ENCODE results near the gene FBXO10.
A peak's percentile ranks its signal among the peaks of the same experiment; 100 is the strongest.
"Not testable (repeated sequence)": the region's sequence is repeated elsewhere in the genome, so short reads cannot be mapped to it uniquely, and the experiment has no call there.

The FBXO10 gene

GRCh38 chr9:37575921-37576721 lies at the start of gene FBXO10:
TSS of gene FBXO10 (minus strand) at chr9:37576380. CDS start at chr9:37541768, 34,612 bp downstream.
- peak; percentile 68 for DNase-seq (ENCODE audit: low spot score)

- no peak for DNase-seq (ENCODE audit: low spot score)
Measured at GRCh38 chr9:37625758-37626147, 49.6 kb upstream of the FBXO10 start.

GRCh38 chr9:37625036-37625757 lies 49.0 kb upstream of the FBXO10 start:
- no peak for DNase-seq (ENCODE audit: low spot score)

GRCh38 chr9:37624073-37624472 lies 47.9 kb upstream of the FBXO10 start:
- no peak for DNase-seq (ENCODE audit: low spot score)

GRCh38 chr9:37623267-37623666 lies 47.1 kb upstream of the FBXO10 start:
- DNase-seq (ENCODE audit: low spot score): no peak

GRCh38 chr9:37622462-37622861 lies 46.3 kb upstream of the FBXO10 start:
- DNase-seq (ENCODE audit: low spot score): no peak

- DNase-seq (ENCODE audit: low spot score): no peak
Measured at GRCh38 chr9:37621273-37622121, 45.3 kb upstream of the FBXO10 start.

- no peak for DNase-seq (ENCODE audit: low spot score)
Measured at GRCh38 chr9:37620396-37620795, 44.2 kb upstream of the FBXO10 start.

- no peak for DNase-seq (ENCODE audit: low spot score)
Measured at GRCh38 chr9:37619806-37620205, 43.6 kb upstream of the FBXO10 start.

GRCh38 chr9:37618817-37619216 lies 42.6 kb upstream of the FBXO10 start:
- peak; percentile 21 for DNase-seq (ENCODE audit: low spot score)

GRCh38 chr9:37617832-37618231 lies 41.7 kb upstream of the FBXO10 start:
- peak; percentile 35 for DNase-seq (ENCODE audit: low spot score)

GRCh38 chr9:37617161-37617560 lies 41.0 kb upstream of the FBXO10 start:
- no peak for DNase-seq (ENCODE audit: low spot score)

- DNase-seq (ENCODE audit: low spot score): no peak
Measured at GRCh38 chr9:37611961-37612360, 35.8 kb upstream of the FBXO10 start.

GRCh38 chr9:37611014-37611413 lies 34.8 kb upstream of the FBXO10 start:
- DNase-seq (ENCODE audit: low spot score): no peak

- no peak for DNase-seq (ENCODE audit: low spot score)
Measured at GRCh38 chr9:37609735-37610397, 33.7 kb upstream of the FBXO10 start.

GRCh38 chr9:37608250-37608649 lies 32.1 kb upstream of the FBXO10 start:
- DNase-seq (ENCODE audit: low spot score): no peak

GRCh38 chr9:37604296-37604695 lies 28.1 kb upstream of the FBXO10 start:
- no peak for DNase-seq (ENCODE audit: low spot score)

- DNase-seq (ENCODE audit: low spot score): peak; percentile 42
Measured at GRCh38 chr9:37602817-37603216, 26.6 kb upstream of the FBXO10 start.

- not testable (repeated sequence) for DNase-seq (ENCODE audit: low spot score)
Measured at GRCh38 chr9:37602061-37602460, 25.9 kb upstream of the FBXO10 start.

- DNase-seq (ENCODE audit: low spot score): peak; percentile 33
Measured at GRCh38 chr9:37596504-37596903, 20.3 kb upstream of the FBXO10 start.

GRCh38 chr9:37593883-37594448 lies 17.8 kb upstream of the FBXO10 start:
- peak; percentile 4 for DNase-seq (ENCODE audit: low spot score)

Measured in kidney tubule cell (primary cell).